Measurements from ENCODE around the gene SCYGR1.
"Not testable (repeated sequence)": the region's sequence is repeated elsewhere in the genome, so short reads cannot be mapped to it uniquely, and the experiment has no call there.

Gene SCYGR1

GRCh38 chr2:227387583-227387982, at the start of gene SCYGR1:
Gene SCYGR1, minus strand, starts transcription at chr2:227387949. Its CDS starts 0 bp downstream, at chr2:227387949.
- H3K27me3 ChIP-seq (ENCODE audit: insufficient read depth, low read length); H3K9me3 ChIP-seq (ENCODE audit: low read length); H3K4me3 ChIP-seq (ENCODE audit: low read length); H3K36me3 ChIP-seq (ENCODE audit: insufficient read depth, low read length); H2AFZ ChIP-seq (ENCODE audit: low read depth, low read length); H3K4me1 ChIP-seq (ENCODE audit: insufficient read depth, low read length): not testable (repeated sequence)

DNA sequence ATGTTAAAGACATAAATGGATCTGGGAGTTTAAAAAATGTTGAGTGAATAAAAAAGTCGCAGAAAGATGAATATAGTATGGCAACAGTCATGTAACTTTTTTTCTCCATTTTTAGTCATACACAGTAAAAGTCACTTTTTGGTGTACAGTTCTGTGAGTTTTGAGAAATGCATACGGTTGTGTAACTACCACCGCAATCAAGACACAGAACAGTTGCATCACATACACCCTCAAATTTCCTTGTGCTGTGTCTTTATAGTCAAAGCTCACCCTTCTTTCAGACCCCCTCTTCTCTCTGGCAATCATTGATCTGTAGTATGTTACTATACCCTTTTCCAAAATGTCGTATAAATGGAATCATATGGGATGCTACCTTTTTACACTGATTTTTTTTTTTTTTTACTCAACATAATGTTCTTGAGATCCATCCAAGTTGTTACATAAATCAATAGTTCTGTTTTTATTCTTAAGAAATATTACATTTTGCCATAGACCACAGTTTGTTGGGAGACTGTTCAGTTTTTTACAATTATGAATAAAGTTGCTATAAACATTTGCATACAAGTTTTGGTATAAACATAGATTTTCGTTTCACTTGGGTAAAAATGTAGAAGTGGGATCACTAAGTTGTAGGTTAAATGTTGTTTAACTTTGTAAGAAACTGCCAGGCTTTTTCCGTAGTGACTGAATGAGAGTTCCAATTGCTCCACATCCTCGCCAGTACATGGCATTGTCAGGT, 48.9 kb upstream of the SCYGR1 start:
- no peaks in the 10 kb centered on the region for H3K27me3 ChIP-seq (ENCODE audit: insufficient read depth, low read length)
- H3K4me3 ChIP-seq (ENCODE audit: low read length), result no peak overlapping the region
- no peaks in the 10 kb centered on the region for H3K9me3 ChIP-seq (ENCODE audit: low read length)
- H3K36me3 ChIP-seq (ENCODE audit: insufficient read depth, low read length), result no peaks in the 10 kb centered on the region
- H3K4me1 ChIP-seq (ENCODE audit: insufficient read depth, low read length), result no peaks in the 10 kb centered on the region
- no peak overlapping the region for H2AFZ ChIP-seq (ENCODE audit: low read depth, low read length)

DNA sequence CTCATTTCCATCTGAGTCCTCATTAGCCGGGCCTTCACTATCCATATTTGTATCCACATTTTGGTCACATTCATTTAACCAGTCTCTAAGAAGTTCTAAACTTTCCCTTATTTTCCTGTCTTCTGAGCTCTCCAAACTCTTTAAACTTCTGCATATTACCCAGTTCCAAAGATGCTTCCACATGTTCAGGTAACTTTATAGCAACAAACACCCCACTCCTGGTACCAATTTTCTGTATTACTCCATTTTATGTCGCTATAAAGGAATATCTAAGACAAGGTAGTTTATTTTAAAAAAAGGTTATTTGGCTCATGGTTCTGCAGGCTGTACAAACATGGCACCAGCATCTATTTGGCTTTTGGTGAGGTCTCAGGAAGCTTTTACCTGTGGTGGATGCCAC, 45.4 kb upstream of the SCYGR1 start:
- H3K27me3 ChIP-seq (ENCODE audit: insufficient read depth, low read length), result no peaks in the 10 kb centered on the region

GRCh38 chr2:227430639-227431038, 42.9 kb upstream of the SCYGR1 start:
- Histone ChIP-seq H2AFZ (ENCODE audit: low read depth, low read length) (no peak overlapping the region), H3K4me1 (ENCODE audit: insufficient read depth, low read length) (no peaks in the 10 kb centered on the region), H3K4me3 (ENCODE audit: low read length) (no peak overlapping the region), H3K36me3 (ENCODE audit: insufficient read depth, low read length) (no peaks in the 10 kb centered on the region), H3K9me3 (ENCODE audit: low read length) (no peaks in the 10 kb centered on the region), H3K27me3 (ENCODE audit: insufficient read depth, low read length) (no peaks in the 10 kb centered on the region)

More for the DNA sequence above, 45.4 kb upstream of the SCYGR1 start:
- Histone ChIP-seq H2AFZ (ENCODE audit: low read depth, low read length) (no peak overlapping the region), H3K9me3 (ENCODE audit: low read length) (no peaks in the 10 kb centered on the region), H3K36me3 (ENCODE audit: insufficient read depth, low read length) (no peaks in the 10 kb centered on the region), H3K4me1 (ENCODE audit: insufficient read depth, low read length) (no peaks in the 10 kb centered on the region), H3K4me3 (ENCODE audit: low read length) (no peak overlapping the region)

DNA sequence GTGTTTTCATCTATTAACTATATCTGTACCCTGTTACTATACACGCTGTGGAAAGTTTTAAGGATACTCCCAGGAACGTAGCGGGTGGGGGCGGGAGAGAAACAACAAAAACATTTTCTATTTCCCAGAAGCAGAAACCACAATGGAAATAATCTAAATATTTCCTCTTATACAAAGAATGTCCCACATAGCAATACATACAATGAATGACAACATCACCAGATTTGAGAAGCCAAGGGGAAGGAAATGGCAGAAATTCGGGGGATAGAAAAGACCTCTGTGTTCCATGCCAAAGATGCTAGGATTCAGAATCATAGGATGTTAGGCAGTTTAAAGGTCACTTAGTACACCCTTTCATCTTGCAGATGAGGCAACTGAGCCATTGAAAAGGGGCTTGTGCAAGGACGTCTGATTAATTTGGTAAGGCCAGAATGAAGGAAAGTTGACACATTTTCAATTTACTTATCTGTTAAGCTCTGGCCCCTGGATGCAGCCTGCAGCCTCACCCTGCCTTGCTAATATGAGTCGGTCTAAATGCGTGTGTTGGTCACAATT, 41.1 kb upstream of the SCYGR1 start:
- Histone ChIP-seq H3K9me3 (ENCODE audit: low read length) (no peaks in the 10 kb centered on the region), H3K27me3 (ENCODE audit: insufficient read depth, low read length) (no peaks in the 10 kb centered on the region), H3K4me1 (ENCODE audit: insufficient read depth, low read length) (peaks cover under 1% of the 10 kb centered on the region), H3K36me3 (ENCODE audit: insufficient read depth, low read length) (no peaks in the 10 kb centered on the region), H2AFZ (ENCODE audit: low read depth, low read length) (no peak overlapping the region), H3K4me3 (ENCODE audit: low read length) (no peak overlapping the region)

DNA sequence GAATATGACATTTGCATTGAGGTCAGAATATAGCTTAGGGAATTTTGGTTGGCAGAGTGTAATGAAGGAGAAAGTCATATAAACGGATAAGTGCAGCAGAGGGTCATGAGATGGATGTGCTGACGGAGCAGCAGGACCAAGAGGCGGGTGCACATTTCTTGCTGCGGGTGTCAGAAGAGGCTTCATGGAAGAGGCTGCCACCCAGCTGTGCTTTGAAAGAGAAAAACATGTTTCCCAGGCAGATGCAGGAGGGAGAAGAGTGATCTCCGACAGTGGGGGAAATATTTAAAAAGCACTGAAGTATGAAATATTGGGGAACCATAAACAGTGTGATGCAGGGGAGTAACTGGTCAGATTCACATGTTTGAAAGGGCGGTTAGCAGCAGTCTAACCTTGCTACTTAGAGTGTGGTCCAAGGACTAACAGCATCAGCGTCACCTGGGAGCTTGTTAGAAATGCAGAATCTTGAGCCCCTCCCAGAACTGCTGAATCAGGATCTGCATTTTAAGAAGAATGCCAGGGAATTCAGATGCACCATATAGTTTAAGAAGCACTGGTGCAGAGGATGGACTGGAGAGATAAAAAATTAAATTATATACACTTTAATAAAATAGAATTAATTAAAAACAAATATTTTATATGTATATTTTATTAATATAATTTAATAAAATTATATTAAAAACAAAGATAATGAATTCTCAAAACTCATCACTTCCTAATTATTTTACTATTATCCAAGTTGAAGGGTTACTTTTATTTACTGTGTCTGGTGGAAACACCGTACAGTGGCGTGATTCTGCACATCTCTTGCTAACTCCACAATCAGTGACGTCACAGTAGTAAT, 36.1 kb upstream of the SCYGR1 start:
- Histone ChIP-seq H3K27me3 (ENCODE audit: insufficient read depth, low read length) (no peaks in the 10 kb centered on the region), H2AFZ (ENCODE audit: low read depth, low read length) (no peak overlapping the region), H3K4me3 (ENCODE audit: low read length) (no peak overlapping the region), H3K9me3 (ENCODE audit: low read length) (peaks cover 2% of the 10 kb centered on the region), H3K36me3 (ENCODE audit: insufficient read depth, low read length) (no peaks in the 10 kb centered on the region), H3K4me1 (ENCODE audit: insufficient read depth, low read length) (peaks cover 3% of the 10 kb centered on the region)

DNA sequence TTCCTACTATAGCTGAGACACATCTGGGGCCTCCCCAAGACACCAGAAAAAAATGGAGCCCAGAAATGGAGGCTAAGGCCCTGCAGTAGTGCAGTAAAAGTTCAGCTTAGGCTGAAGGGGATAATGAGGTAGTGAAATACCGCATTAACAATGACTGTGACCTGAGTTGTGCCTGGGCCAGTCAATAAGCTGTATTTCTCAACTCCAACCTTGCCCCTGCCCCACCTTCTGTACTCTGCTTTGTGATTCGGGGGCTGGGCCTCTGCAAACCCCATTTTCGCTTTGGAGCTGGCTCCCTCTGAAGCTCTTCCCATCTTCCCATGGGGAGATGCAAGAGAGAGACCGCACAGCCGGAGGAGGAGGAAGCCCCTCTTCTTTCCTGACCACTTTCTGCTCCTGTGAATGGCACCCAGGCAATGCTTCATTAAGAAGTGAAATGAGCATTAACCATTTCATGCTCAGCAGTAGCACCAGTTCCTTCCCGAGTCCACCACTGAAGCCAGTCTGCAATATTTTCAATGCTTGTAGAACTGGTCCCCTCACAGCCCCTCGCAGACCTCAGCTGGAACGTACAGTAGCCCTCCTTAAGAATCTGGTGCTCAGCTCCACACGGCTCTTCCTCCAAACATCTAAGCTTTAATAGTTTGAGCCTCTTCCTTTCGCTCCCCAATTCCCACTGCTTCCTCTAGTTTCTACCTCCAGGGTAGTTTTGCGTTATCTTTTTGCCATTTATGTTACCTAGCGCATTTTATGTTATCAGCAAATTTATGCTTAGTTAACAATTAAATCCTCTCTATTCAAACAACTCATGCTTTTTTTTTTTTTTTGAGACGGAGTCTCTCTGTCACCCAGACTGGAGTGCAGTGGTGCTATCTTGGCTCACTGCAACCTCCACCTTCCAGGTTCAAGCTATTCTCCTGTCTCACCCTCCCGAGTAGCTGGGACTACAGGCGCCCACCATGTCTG, 32.6 kb upstream of the SCYGR1 start:
- Histone ChIP-seq H3K9me3 (ENCODE audit: low read length) (peaks cover 2% of the 10 kb centered on the region), H3K4me3 (ENCODE audit: low read length) (no peak overlapping the region), H3K27me3 (ENCODE audit: insufficient read depth, low read length) (no peaks in the 10 kb centered on the region), H2AFZ (ENCODE audit: low read depth, low read length) (no peak overlapping the region), H3K4me1 (ENCODE audit: insufficient read depth, low read length) (peaks cover 3% of the 10 kb centered on the region), H3K36me3 (ENCODE audit: insufficient read depth, low read length) (no peaks in the 10 kb centered on the region)

DNA sequence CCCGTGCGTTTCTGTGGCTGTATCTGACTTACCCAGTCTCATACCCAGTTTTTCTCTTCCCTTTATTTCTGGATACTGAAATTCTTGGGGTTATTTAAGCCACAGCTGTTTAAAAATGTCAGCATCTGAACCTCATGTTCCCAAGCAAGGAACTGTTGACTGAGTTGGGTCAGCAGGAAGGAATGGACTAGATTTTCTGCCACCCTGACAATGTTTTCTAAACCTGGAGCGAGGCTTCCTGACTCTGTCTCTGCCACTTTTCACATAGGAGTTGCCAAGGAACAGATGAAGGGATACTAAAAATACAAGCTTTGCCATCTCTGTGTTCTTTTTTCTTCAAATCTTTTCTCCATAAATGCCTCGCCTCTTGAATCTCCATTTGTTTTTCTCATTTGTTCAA, 29.0 kb upstream of the SCYGR1 start:
- no peak overlapping the region for H2AFZ ChIP-seq (ENCODE audit: low read depth, low read length)
- H3K4me3 ChIP-seq (ENCODE audit: low read length), result no peak overlapping the region
- H3K36me3 ChIP-seq (ENCODE audit: insufficient read depth, low read length), result no peaks in the 10 kb centered on the region
- no peaks in the 10 kb centered on the region for H3K27me3 ChIP-seq (ENCODE audit: insufficient read depth, low read length)
- H3K4me1 ChIP-seq (ENCODE audit: insufficient read depth, low read length), result no peaks in the 10 kb centered on the region
- H3K9me3 ChIP-seq (ENCODE audit: low read length), result peaks cover 2% of the 10 kb centered on the region

GRCh38 chr2:227415538-227416424, 28.0 kb upstream of the SCYGR1 start:
- no peaks in the 10 kb centered on the region for H3K27me3 ChIP-seq (ENCODE audit: insufficient read depth, low read length)
- no peaks in the 10 kb centered on the region for H3K4me1 ChIP-seq (ENCODE audit: insufficient read depth, low read length)
- H3K36me3 ChIP-seq (ENCODE audit: insufficient read depth, low read length), result no peaks in the 10 kb centered on the region
- H2AFZ ChIP-seq (ENCODE audit: low read depth, low read length), result no peak overlapping the region
- H3K4me3 ChIP-seq (ENCODE audit: low read length), result no peak overlapping the region
- no peaks in the 10 kb centered on the region for H3K9me3 ChIP-seq (ENCODE audit: low read length)

DNA sequence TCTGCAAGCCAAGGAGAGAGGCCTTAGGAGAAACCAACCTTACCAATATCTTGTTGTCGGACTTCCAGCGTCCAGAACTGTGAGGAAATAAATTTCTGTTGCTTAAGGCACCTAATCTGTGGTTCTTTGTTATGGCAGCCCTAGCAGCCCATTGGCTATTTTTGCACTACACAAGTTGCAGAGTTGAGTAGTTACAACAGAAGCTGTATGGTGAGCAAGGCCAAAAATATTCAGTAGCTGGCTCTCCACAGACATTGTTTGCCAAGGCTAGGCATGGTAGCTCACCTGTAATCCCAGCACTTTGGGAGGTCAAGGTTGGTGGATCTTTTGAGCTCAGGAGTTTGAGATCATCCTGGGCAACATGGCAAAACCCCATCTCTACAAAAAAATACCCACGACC, 27.1 kb upstream of the SCYGR1 start:
- no peak overlapping the region for H2AFZ ChIP-seq (ENCODE audit: low read depth, low read length)
- no peaks in the 10 kb centered on the region for H3K9me3 ChIP-seq (ENCODE audit: low read length)
- no peaks in the 10 kb centered on the region for H3K36me3 ChIP-seq (ENCODE audit: insufficient read depth, low read length)
- H3K27me3 ChIP-seq (ENCODE audit: insufficient read depth, low read length), result no peaks in the 10 kb centered on the region
- no peaks in the 10 kb centered on the region for H3K4me1 ChIP-seq (ENCODE audit: insufficient read depth, low read length)
- H3K4me3 ChIP-seq (ENCODE audit: low read length), result no peak overlapping the region

DNA sequence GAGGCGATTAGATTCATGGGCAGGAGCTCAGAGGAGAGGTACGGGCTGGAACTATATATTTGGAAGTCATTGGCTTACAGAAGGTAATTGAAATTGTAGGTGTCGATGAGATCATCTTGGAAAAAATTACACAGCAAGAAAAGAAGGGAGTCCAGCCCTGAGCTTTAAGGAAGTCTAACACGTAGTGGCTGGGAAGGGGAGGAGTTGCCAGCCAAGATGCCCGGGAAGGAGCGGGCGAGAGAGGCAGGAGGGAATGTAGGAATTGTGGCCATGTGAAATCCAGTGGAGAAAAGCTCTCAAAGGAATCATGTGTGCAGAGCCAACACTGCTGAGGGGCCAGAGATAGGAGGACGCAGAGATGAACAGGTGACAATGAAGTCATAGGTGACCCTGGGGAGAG, 25.6 kb upstream of the SCYGR1 start:
- H3K4me3 ChIP-seq (ENCODE audit: low read length), result no peak overlapping the region
- H3K9me3 ChIP-seq (ENCODE audit: low read length), result no peaks in the 10 kb centered on the region
- H3K27me3 ChIP-seq (ENCODE audit: insufficient read depth, low read length), result no peaks in the 10 kb centered on the region
- no peaks in the 10 kb centered on the region for H3K4me1 ChIP-seq (ENCODE audit: insufficient read depth, low read length)
- no peak overlapping the region for H2AFZ ChIP-seq (ENCODE audit: low read depth, low read length)
- H3K36me3 ChIP-seq (ENCODE audit: insufficient read depth, low read length), result no peaks in the 10 kb centered on the region

GRCh38 chr2:227412877-227413276, 25.1 kb upstream of the SCYGR1 start:
- Histone ChIP-seq H3K9me3 (ENCODE audit: low read length) (no peaks in the 10 kb centered on the region), H2AFZ (ENCODE audit: low read depth, low read length) (no peak overlapping the region), H3K4me3 (ENCODE audit: low read length) (no peak overlapping the region), H3K27me3 (ENCODE audit: insufficient read depth, low read length) (no peaks in the 10 kb centered on the region), H3K4me1 (ENCODE audit: insufficient read depth, low read length) (no peaks in the 10 kb centered on the region), H3K36me3 (ENCODE audit: insufficient read depth, low read length) (no peaks in the 10 kb centered on the region)

Measured in neuron (in vitro differentiated cells).